Thyroid gland (tissue), 4 donors: ENCODE data around the gene CCR2.

ENCODE experiments used
- POLR2A ChIP-seq, 2 donors: fragments of 450-650 bp; IDR thresholded peaks; one replicate each; pipeline ENCODE4 v1.6.1; 2017; ENCODE audit warnings: antibody characterized with exemption in 2 of 2, mild to moderate bottlenecking in 2 of 2, moderate library complexity in 1 of 2
- TF ChIP-seq, protein P1 (sequence below), 6 experiments: fragments of 200-600 bp in 3 of 6; fragments of 450-650 bp in 3 of 6; sonication (generic) in 3 of 6; IDR thresholded peaks; one replicate each; pipeline ENCODE4 v1.5.1; 2016 to 2019; ENCODE audit warnings: antibody characterized with exemption in 6 of 6, mild to moderate bottlenecking in 2 of 6, inconsistent platforms in 1 of 6, moderate library complexity in 1 of 6

DNA sequence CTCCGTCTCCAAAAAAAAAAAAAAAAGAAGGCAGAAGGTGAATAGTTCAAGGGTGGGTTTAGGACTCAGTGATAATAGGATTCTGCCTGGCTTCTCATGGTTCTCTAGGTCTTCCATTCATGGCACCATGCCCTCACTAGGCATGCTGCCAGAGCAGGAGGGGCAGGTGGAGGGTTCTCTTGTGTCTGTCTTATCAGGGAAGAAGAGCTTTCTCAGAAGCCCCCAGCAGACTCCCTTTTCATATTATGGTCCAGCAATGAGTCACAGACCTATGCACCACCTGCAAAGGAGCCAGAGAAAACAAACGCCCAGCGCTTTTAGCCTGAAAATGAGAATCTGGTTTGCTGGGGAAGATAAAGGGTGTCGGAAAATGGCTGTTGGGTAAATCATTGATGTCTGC is 3.0 kb downstream of the CCR2 start:
- TF ChIP-seq, protein P1, sequence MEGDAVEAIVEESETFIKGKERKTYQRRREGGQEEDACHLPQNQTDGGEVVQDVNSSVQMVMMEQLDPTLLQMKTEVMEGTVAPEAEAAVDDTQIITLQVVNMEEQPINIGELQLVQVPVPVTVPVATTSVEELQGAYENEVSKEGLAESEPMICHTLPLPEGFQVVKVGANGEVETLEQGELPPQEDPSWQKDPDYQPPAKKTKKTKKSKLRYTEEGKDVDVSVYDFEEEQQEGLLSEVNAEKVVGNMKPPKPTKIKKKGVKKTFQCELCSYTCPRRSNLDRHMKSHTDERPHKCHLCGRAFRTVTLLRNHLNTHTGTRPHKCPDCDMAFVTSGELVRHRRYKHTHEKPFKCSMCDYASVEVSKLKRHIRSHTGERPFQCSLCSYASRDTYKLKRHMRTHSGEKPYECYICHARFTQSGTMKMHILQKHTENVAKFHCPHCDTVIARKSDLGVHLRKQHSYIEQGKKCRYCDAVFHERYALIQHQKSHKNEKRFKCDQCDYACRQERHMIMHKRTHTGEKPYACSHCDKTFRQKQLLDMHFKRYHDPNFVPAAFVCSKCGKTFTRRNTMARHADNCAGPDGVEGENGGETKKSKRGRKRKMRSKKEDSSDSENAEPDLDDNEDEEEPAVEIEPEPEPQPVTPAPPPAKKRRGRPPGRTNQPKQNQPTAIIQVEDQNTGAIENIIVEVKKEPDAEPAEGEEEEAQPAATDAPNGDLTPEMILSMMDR (IDR thresholded peaks at IDR 0.05) = no peak
- TF ChIP-seq POLR2A (IDR thresholded peaks at IDR 0.05) = no peak
